OCI-LY3 (cell line): ENCODE measurements around the gene COQ8A.

ENCODE experiments used
- H2AFZ ChIP-seq: fragments of 200-600, 300-600 bp; shearing (Covaris generic); 2 replicates; pipeline ENCODE4 v1.6.0; 2014; ENCODE audit warnings: antibody characterized with exemption, low read depth, low read length
- H3K27ac ChIP-seq: fragments of 200-600, 300-600 bp; sonication (generic); 2 replicates; pipeline ENCODE4 v1.5.1; 2014; ENCODE audit warnings: mild to moderate bottlenecking, low read length, moderate library complexity, mixed read lengths
- H3K27me3 ChIP-seq: fragments of 200-600, 300-600 bp; sonication (generic); 2 replicates; pipeline ENCODE4 v1.6.1; 2014; ENCODE audit warnings: low read depth, low read length, mixed read lengths
- H3K36me3 ChIP-seq: fragments of 200-600, 300-600 bp; sonication (generic); replicated peaks from 2 replicates; pipeline ENCODE3; 2014; ENCODE audit warnings: low read depth, low read length, mixed read lengths
- H3K4me1 ChIP-seq: fragments of 300-600, 200-600 bp; sonication (generic); 2 replicates; pipeline ENCODE4 v1.6.1; 2014; ENCODE audit warnings: low read length, mixed read lengths
- H3K4me2 ChIP-seq: fragments of 200-600, 300-600 bp; sonication (generic); 2 replicates; pipeline ENCODE4 v1.6.1; 2014; ENCODE audit warnings: low read length, mixed read lengths
- H3K4me3 ChIP-seq: fragments of 300-600, 200-600 bp; sonication (generic); 2 replicates; pipeline ENCODE4 v1.5.1; 2014; ENCODE audit warnings: antibody characterized with exemption, mild to moderate bottlenecking, low read length, moderate library complexity
- H3K79me2 ChIP-seq: fragments of 300-600, 200-600 bp; shearing (Covaris generic); 2 replicates; pipeline ENCODE4 v1.6.1; 2014; ENCODE audit warnings: mild to moderate bottlenecking, low read length, mixed read lengths
- H3K9ac ChIP-seq: fragments of 300-600, 200-600 bp; shearing (Covaris generic); 2 replicates; pipeline ENCODE4 v1.6.0; 2014; ENCODE audit warnings: mild to moderate bottlenecking, low read length, moderate library complexity
- H3K9me3 ChIP-seq: fragments of 200-600, 300-600 bp; shearing (Covaris generic); 2 replicates; pipeline ENCODE4 v1.6.1; 2014; ENCODE audit warnings: low read length, mixed read lengths; ENCODE audit not compliant: insufficient read depth
- H4K20me1 ChIP-seq: fragments of 200-600, 300-600 bp; sonication (generic); 2 replicates; pipeline ENCODE4 v1.6.1; 2016; ENCODE audit warnings: low read length, mixed read lengths; ENCODE audit not compliant: insufficient read depth
- EZH2phosphoT487 ChIP-seq: fragments of 200-600 bp; shearing (Covaris generic); IDR thresholded peaks from 2 replicates; pipeline ENCODE4 v1.6.1; 2018; ENCODE audit warnings: antibody characterized with exemption, mixed run types, low read depth
- TF ChIP-seq, protein P1 (sequence below): fragments of 200-600, 300-600 bp; sonication (generic); IDR thresholded peaks from 2 replicates; pipeline ENCODE4 v1.5.1; 2014; ENCODE audit warnings: antibody characterized with exemption, low read length, low read depth

COQ8A gene

DNA sequence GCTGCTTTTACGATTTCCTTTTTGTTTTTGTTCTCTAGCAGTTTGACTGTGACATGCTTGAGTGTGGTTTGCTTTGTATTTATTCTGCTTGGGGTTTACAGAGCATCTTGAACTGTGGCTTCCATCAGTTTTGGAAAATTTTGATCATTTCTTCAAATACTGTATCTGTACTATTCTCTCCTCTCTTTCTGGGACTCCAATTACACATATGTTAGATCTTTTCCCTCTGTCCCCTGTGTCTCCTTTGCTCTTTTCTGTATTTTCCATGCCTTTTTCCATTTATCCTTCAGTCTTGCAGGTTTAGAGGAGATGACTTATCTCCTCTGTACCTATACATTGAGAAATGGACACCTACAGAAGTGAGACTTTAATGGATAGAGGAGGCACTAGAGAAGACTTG, 31.7 kb downstream of the COQ8A start:
- peaks cover 5% of the 10 kb centered on the region for H3K79me2 ChIP-seq
- H3K9me3 ChIP-seq, result no peaks in the 10 kb centered on the region
- H3K9ac ChIP-seq, result no peak overlapping the region
- H3K27me3 ChIP-seq, result no peaks in the 10 kb centered on the region
- H3K27ac ChIP-seq, result no peak overlapping the region
- H3K4me1 ChIP-seq, result no peaks in the 10 kb centered on the region
- H4K20me1 ChIP-seq, result 0 out of 2 replicates have a peak, but pooled peaks cover 3% of the 10 kb centered on the region
- no peak for TF ChIP-seq EZH2phosphoT487
- TF ChIP-seq, protein P1, sequence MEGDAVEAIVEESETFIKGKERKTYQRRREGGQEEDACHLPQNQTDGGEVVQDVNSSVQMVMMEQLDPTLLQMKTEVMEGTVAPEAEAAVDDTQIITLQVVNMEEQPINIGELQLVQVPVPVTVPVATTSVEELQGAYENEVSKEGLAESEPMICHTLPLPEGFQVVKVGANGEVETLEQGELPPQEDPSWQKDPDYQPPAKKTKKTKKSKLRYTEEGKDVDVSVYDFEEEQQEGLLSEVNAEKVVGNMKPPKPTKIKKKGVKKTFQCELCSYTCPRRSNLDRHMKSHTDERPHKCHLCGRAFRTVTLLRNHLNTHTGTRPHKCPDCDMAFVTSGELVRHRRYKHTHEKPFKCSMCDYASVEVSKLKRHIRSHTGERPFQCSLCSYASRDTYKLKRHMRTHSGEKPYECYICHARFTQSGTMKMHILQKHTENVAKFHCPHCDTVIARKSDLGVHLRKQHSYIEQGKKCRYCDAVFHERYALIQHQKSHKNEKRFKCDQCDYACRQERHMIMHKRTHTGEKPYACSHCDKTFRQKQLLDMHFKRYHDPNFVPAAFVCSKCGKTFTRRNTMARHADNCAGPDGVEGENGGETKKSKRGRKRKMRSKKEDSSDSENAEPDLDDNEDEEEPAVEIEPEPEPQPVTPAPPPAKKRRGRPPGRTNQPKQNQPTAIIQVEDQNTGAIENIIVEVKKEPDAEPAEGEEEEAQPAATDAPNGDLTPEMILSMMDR, result no peak
- no peak overlapping the region for H2AFZ ChIP-seq
- peaks cover 23% of the 10 kb centered on the region for H3K36me3 ChIP-seq
- no peak overlapping the region for H3K4me3 ChIP-seq
- H3K4me2 ChIP-seq, result no peak overlapping the region

DNA sequence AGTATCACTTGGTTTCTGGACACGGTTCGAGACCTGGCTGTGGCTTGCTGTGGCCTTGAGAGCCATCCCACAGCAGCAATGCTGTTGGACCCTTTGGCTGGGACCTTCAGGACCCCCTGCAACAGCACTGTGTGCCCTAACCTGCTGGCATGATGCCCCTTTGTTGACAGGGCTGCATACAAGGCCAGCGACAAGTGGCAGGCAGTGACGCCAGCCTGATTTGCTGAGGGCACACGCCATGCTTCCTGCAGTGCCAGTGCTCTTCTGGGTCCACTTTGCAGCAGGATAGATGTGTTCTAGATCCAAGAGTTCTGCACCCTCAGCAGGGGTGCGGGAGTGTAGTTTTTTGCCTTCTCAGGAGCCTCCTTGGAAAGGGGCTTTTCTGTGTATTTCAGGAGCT, 32.8 kb downstream of the COQ8A start:
- peaks cover 5% of the 10 kb centered on the region for H3K79me2 ChIP-seq
- H3K9ac ChIP-seq, result no peak overlapping the region
- H3K4me3 ChIP-seq, result no peak overlapping the region
- H3K4me2 ChIP-seq, result no peak overlapping the region
- peaks cover 27% of the 10 kb centered on the region for H3K36me3 ChIP-seq
- no peaks in the 10 kb centered on the region for H3K9me3 ChIP-seq
- no peak for TF ChIP-seq EZH2phosphoT487
- TF ChIP-seq, protein P1, result no peak
- H2AFZ ChIP-seq, result no peak overlapping the region
- no peak overlapping the region for H3K27ac ChIP-seq
- H4K20me1 ChIP-seq, result 0 out of 2 replicates have a peak, but pooled peaks cover 3% of the 10 kb centered on the region
- no peaks in the 10 kb centered on the region for H3K27me3 ChIP-seq
- H3K4me1 ChIP-seq, result no peaks in the 10 kb centered on the region

DNA sequence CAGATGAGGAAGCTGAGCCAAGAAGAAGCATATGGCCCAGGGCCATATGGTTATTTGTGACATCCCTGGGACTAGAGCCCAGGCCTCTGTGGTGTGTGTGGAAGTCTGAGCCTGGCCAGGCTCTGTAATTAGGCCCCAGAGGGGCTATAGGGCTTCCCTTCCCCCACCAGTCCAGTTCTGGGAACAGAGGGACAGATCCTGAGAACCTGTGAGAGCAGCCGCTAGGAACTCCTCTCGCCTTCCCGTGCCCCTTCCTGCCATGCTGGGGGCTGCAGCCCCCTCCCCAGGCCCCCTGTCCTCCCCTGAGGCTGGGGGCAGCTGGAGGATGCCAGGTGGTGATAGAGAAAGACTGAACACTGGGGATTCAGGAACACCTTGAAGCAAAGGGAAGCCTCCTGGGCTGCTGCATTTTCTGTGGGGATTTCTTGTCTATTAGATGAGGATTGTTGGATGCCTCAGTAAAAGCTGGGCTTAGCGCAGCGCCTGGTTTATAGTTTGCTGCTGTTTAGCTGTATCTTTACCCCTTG, 33.3 kb downstream of the COQ8A start:
- Histone ChIP-seq H3K79me2 (peaks cover 5% of the 10 kb centered on the region), H3K4me2 (no peak overlapping the region), H3K4me1 (no peaks in the 10 kb centered on the region), H3K4me3 (no peak overlapping the region), H3K27me3 (no peaks in the 10 kb centered on the region), H3K27ac (no peak overlapping the region), H3K9ac (no peak overlapping the region), H4K20me1 (0 out of 2 replicates have a peak, but pooled peaks cover 3% of the 10 kb centered on the region), H3K9me3 (no peaks in the 10 kb centered on the region), H2AFZ (no peak overlapping the region), H3K36me3 (peaks cover 27% of the 10 kb centered on the region)
- TF ChIP-seq, protein P1, result no peak
- no peak for TF ChIP-seq EZH2phosphoT487

DNA sequence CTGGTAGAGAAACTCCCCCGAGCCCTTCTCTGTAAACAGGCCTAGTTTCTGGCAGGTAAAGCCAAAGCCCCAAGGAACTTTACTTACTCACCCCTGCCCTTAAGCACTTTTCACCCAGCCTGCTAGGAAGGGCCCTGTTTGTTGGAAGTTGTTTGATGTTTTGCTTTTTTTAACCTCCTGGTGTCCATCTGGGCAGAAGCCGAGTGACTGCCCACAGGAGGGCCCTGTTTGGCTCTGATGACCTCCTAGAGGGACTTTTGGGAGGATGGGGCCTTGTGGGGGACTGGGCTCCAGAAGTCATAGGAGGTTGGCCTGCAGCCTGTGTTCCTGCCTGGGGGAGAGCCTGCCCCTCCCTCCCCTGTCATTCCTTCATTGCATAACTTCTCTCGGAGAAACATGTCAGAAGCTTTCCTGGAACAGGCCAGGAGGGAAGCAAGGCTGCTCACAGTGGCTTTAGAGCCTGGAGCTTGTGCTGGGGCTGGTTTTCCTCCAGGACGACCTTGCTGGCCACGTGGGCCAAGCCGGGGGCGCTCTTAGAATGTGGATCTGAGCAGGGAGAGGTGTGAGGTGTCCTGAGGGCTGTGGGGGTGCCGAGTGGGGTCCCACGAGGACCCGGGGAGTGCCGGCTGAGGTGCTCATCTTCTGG, 33.9 kb downstream of the COQ8A start:
- peaks cover 22% of the 10 kb centered on the region for H3K36me3 ChIP-seq
- no peaks in the 10 kb centered on the region for H3K4me1 ChIP-seq
- H3K4me3 ChIP-seq, result no peak overlapping the region
- H3K4me2 ChIP-seq, result no peak overlapping the region
- TF ChIP-seq, protein P1, result no peak
- no peak for TF ChIP-seq EZH2phosphoT487
- H2AFZ ChIP-seq, result no peak overlapping the region
- peaks cover 5% of the 10 kb centered on the region for H3K79me2 ChIP-seq
- no peaks in the 10 kb centered on the region for H3K27me3 ChIP-seq
- H4K20me1 ChIP-seq, result 0 out of 2 replicates have a peak, but pooled peaks cover 3% of the 10 kb centered on the region
- H3K9me3 ChIP-seq, result no peaks in the 10 kb centered on the region
- no peak overlapping the region for H3K9ac ChIP-seq
- no peak overlapping the region for H3K27ac ChIP-seq
